A673 (cell line): ENCODE data around the gene DNAH3. TPM values are rescaled to one million over a fixed set of nuclear protein-coding genes. Genes with fewer than 3 reads are reported as not detected.
"Not testable (repeated sequence)": the region's sequence is repeated elsewhere in the genome, so short reads cannot be mapped to it uniquely, and the experiment has no call there.

Experiments used
- BruUV-seq: library from RNA; stranded (reverse); fragments of 400-500 nt; replicated peaks from 2 replicates; lab custom pipeline; 2021; lab: Mats Ljungman, UMichigan
- CTCF ChIA-PET: fragments of 300-600 bp; sonication (Branson Sonifier 250); formaldehyde crosslinking; loops from one replicate; lab custom pipeline; 2022; ENCODE audit warnings: antibody characterized with exemption; lab: Charles Lee
- POLR2A ChIA-PET: fragments of 300-600 bp; sonication (Branson Sonifier 250); formaldehyde crosslinking; loops from one replicate; lab custom pipeline; 2022; ENCODE audit warnings: antibody characterized with exemption; ENCODE audit not compliant: low non-redundant PET; lab: Charles Lee
- DNase-seq: peaks from one replicate; pipeline ENCODE4 v3.0.0-alpha.2; 2015; ENCODE audit warnings: low spot score
- H3K27ac ChIP-seq: fragments of 200-600 bp; sonication (generic); 2 replicates; pipeline ENCODE4 v1.5.1; 2016; ENCODE audit warnings: mixed run types, low read depth, mild to moderate bottlenecking, mixed read lengths, antibody characterized with exemption, low read length; ENCODE audit not compliant: poor library complexity, severe bottlenecking
- H3K27me3 ChIP-seq: fragments of 200-600 bp; sonication (generic); replicated peaks from 2 replicates; pipeline ENCODE4 v1.6.1; 2017; ENCODE audit warnings: mixed run types, low read depth, mild to moderate bottlenecking, mixed read lengths, antibody characterized with exemption, low read length; ENCODE audit not compliant: insufficient read depth, poor library complexity
- H3K36me3 ChIP-seq: fragments of 200-600 bp; sonication (generic); 2 replicates; pipeline ENCODE4 v1.6.1; 2016; ENCODE audit warnings: mixed run types, mild to moderate bottlenecking, mixed read lengths, antibody characterized with exemption, low read length; ENCODE audit not compliant: insufficient read depth, poor library complexity, severe bottlenecking
- H3K4me1 ChIP-seq: fragments of 200-600 bp; sonication (generic); 2 replicates; pipeline ENCODE4 v1.6.1; 2017; ENCODE audit warnings: mixed run types, mild to moderate bottlenecking, mixed read lengths, antibody characterized with exemption, low read length; ENCODE audit not compliant: insufficient read depth, poor library complexity, severe bottlenecking
- H3K4me3 ChIP-seq: fragments of 200-600 bp; sonication (generic); 2 replicates; pipeline ENCODE4 v1.5.1; 2016; ENCODE audit warnings: low read depth, mixed run types, mild to moderate bottlenecking, mixed read lengths, low read length; ENCODE audit not compliant: poor library complexity, severe bottlenecking
- H3K9me3 ChIP-seq: fragments of 200-600 bp; sonication (generic); 2 replicates; pipeline ENCODE4 v1.6.1; 2016; ENCODE audit warnings: mixed run types, low read depth, mild to moderate bottlenecking, mixed read lengths, antibody characterized with exemption, low read length; ENCODE audit not compliant: poor library complexity, severe bottlenecking
- CTCF ChIP-seq: fragments of 300-800, 200-600 bp; sonication (generic); conservative IDR thresholded peaks from 2 replicates; pipeline ENCODE4 v1.5.1; 2017; ENCODE audit warnings: low read depth, mild to moderate bottlenecking, antibody characterized with exemption, low read length, moderate library complexity, mixed read lengths
- EZH2 ChIP-seq: fragments of 200-600 bp; sonication (generic); IDR thresholded peaks from 2 replicates; pipeline ENCODE4 v1.6.1; 2017; ENCODE audit warnings: borderline replicate concordance, low read depth, mild to moderate bottlenecking, mixed read lengths, antibody characterized with exemption, low read length; ENCODE audit not compliant: poor library complexity, severe bottlenecking
- intact Hi-C: fragments of 100-400 bp; cut with micrococcal nuclease; formaldehyde crosslinking; loops from one replicate; pipeline ENCODE4 v1.10.0; 2022; ENCODE audit not compliant: unreplicated experiment
- total RNA-seq: library from RNA; stranded (reverse); gene quantifications from 2 replicates; pipeline ENCODE4 v1.2.3, GENCODE V29; 2021

The DNAH3 gene
- total RNA-seq, 1 experiment from 2014 or later, result not detected

GRCh38 chr16:20930365-20930690, 220.3 kb downstream of the DNAH3 start:
- H3K27ac ChIP-seq, result no peak overlapping the region
- H3K27me3 ChIP-seq, result no peaks in the 10 kb centered on the region
- no peak overlapping the region for H3K4me3 ChIP-seq
- H3K9me3 ChIP-seq, result no peaks in the 10 kb centered on the region
- ChIA-PET CTCF (no interaction called here), POLR2A (no interaction called here)
- no peaks in the 10 kb centered on the region for H3K4me1 ChIP-seq
- no peak for DNase-seq
- intact Hi-C loops, result no loop called here
- BruUV-seq, result no TSS peak
- H3K36me3 ChIP-seq, result no peaks in the 10 kb centered on the region
- TF ChIP-seq EZH2 (no peak), CTCF (no peak)

GRCh38 chr16:20929676-20930364, 220.8 kb downstream of the DNAH3 start:
- BruUV-seq, DNase-seq, H3K9me3 ChIP-seq, H3K27me3 ChIP-seq, CTCF ChIA-PET, H3K4me1 ChIP-seq, H3K27ac ChIP-seq, POLR2A ChIA-PET, intact Hi-C loops, H3K36me3 ChIP-seq, H3K4me3 ChIP-seq: not testable (repeated sequence)

GRCh38 chr16:20928774-20929411, 221.8 kb downstream of the DNAH3 start:
- H3K27ac ChIP-seq, result no peak overlapping the region
- POLR2A ChIA-PET, result no interaction called here
- intact Hi-C loops, result no loop called here
- TF ChIP-seq EZH2 (no peak), CTCF (no peak)
- H3K9me3 ChIP-seq, result no peaks in the 10 kb centered on the region
- no peak overlapping the region for H3K4me3 ChIP-seq
- no TSS peak for BruUV-seq
- no peaks in the 10 kb centered on the region for H3K27me3 ChIP-seq
- CTCF ChIA-PET, result no interaction called here
- H3K4me1 ChIP-seq, result no peaks in the 10 kb centered on the region
- no peak for DNase-seq
- no peaks in the 10 kb centered on the region for H3K36me3 ChIP-seq

- POLR2A ChIA-PET, result no interaction called here
- no peaks in the 10 kb centered on the region for H3K27me3 ChIP-seq
- H3K4me1 ChIP-seq, result no peaks in the 10 kb centered on the region
- CTCF ChIA-PET, result no interaction called here
- intact Hi-C loops, result no loop called here
- H3K4me3 ChIP-seq, result no peak overlapping the region
- no peak for DNase-seq
- no peaks in the 10 kb centered on the region for H3K36me3 ChIP-seq
- H3K9me3 ChIP-seq, result no peaks in the 10 kb centered on the region
- no peak overlapping the region for H3K27ac ChIP-seq
- TF ChIP-seq CTCF (no peak), EZH2 (no peak)
- no TSS peak for BruUV-seq
Measured at GRCh38 chr16:20925751-20926150, 224.9 kb downstream of the DNAH3 start.
